OCI-LY7 (cell line): ENCODE data around the gene CRTAC1. TPM values are rescaled to one million over a fixed set of nuclear protein-coding genes. Genes with fewer than 3 reads are reported as not detected.

Experiments
- BruUV-seq: library from RNA; stranded (reverse); fragments of 400-500 nt; replicated peaks from 2 replicates; lab custom pipeline; 2021; lab: Mats Ljungman, UMichigan
- CTCF ChIA-PET: fragments of 300-600 bp; sonication (Branson Sonifier 250); formaldehyde crosslinking; loops from one replicate; lab custom pipeline; 2022; ENCODE audit warnings: antibody characterized with exemption; ENCODE audit not compliant: unreplicated experiment; lab: Charles Lee
- POLR2A ChIA-PET: fragments of 300-600 bp; sonication (Branson Sonifier 250); formaldehyde crosslinking; loops from one replicate; lab custom pipeline; 2022; ENCODE audit warnings: antibody characterized with exemption; lab: Charles Lee
- DNase-seq: peaks from one replicate; pipeline ENCODE4 v3.0.0-alpha.2; 2015; ENCODE audit warnings: low spot score
- H2AFZ ChIP-seq: fragments of 200-600 bp; sonication (generic), shearing (Covaris generic); 2 replicates; pipeline ENCODE4 v1.6.1; 2014; ENCODE audit warnings: mild to moderate bottlenecking, antibody characterized with exemption, low read length, moderate library complexity
- H3K27ac ChIP-seq: fragments of 200-600 bp; sonication (generic); 2 replicates; pipeline ENCODE4 v1.5.1; 2014; ENCODE audit warnings: mixed run types, low read depth, mild to moderate bottlenecking, moderate library complexity, low read length, inconsistent platforms; ENCODE audit not compliant: poor library complexity, severe bottlenecking
- H3K36me3 ChIP-seq: fragments of 200-600 bp; sonication (generic); 2 replicates; pipeline ENCODE4 v1.6.1; 2014; ENCODE audit warnings: mild to moderate bottlenecking, antibody characterized with exemption, low read length, moderate library complexity, mixed read lengths; ENCODE audit not compliant: insufficient read depth
- H3K4me1 ChIP-seq: fragments of 200-600 bp; sonication (generic); 2 replicates; pipeline ENCODE4 v1.5.1; 2014; ENCODE audit warnings: mild to moderate bottlenecking, low read length; ENCODE audit not compliant: insufficient read depth, poor library complexity, severe bottlenecking
- H3K4me2 ChIP-seq: fragments of 200-600 bp; sonication (generic); 2 replicates; pipeline ENCODE4 v1.6.1; 2014; ENCODE audit warnings: mild to moderate bottlenecking, low read length
- H3K4me3 ChIP-seq: fragments of 200-600 bp; sonication (generic); 2 replicates; pipeline ENCODE4 v1.5.1; 2014; ENCODE audit warnings: mild to moderate bottlenecking, low read depth, low read length; ENCODE audit not compliant: poor library complexity, severe bottlenecking
- H3K79me2 ChIP-seq: fragments of 200-600 bp; sonication (generic); 2 replicates; pipeline ENCODE4 v1.6.1; 2016; ENCODE audit warnings: low read depth, mild to moderate bottlenecking, low read length, moderate library complexity, mixed read lengths; ENCODE audit not compliant: insufficient read depth
- H3K9me2 ChIP-seq: fragments of 200-600 bp; sonication (generic); 2 replicates; pipeline ENCODE4 v1.6.1; 2016; ENCODE audit warnings: mild to moderate bottlenecking, low read length, mixed read lengths; ENCODE audit not compliant: insufficient read depth
- H3K9me3 ChIP-seq: fragments of 200-600 bp; sonication (generic); 2 replicates; pipeline ENCODE4 v1.6.1; 2014; ENCODE audit warnings: mild to moderate bottlenecking, mixed run types, low read length, mixed read lengths
- H4K20me1 ChIP-seq: fragments of 200-600 bp; sonication (generic); 2 replicates; pipeline ENCODE4 v1.6.1; 2014; ENCODE audit warnings: mild to moderate bottlenecking, antibody characterized with exemption, low read length, moderate library complexity, mixed read lengths; ENCODE audit not compliant: insufficient read depth
- CTCF ChIP-seq: fragments of 200-600 bp; sonication (generic); conservative IDR thresholded peaks from 2 replicates; pipeline ENCODE4 v1.5.1; 2014; ENCODE audit warnings: mild to moderate bottlenecking, antibody characterized with exemption, low read length, moderate library complexity, mixed read lengths
- EZH2phosphoT487 ChIP-seq: fragments of 200-600 bp; sonication (generic); IDR thresholded peaks from 2 replicates; pipeline ENCODE4 v1.6.1; 2018; ENCODE audit warnings: low read depth, borderline replicate concordance, mild to moderate bottlenecking, mixed run types, antibody characterized with exemption, low read length, moderate library complexity, mixed read lengths
- intact Hi-C: fragments of 100-400 bp; cut with micrococcal nuclease; formaldehyde crosslinking; loops from one replicate; pipeline ENCODE4 v1.10.0; 2022; ENCODE audit not compliant: unreplicated experiment
- total RNA-seq, 2 experiments: library from RNA; depleted of rRNA in 1 of 2; stranded (reverse); fragments of >200 nt in 1 of 2; shearing (Covaris generic) in 1 of 2; gene quantifications; 2 replicates each; pipeline ENCODE4 v1.2.3, GENCODE V29; 2014 to 2022

Gene CRTAC1
- total RNA-seq, 2 experiments from 2014 or later: not detected

DNA sequence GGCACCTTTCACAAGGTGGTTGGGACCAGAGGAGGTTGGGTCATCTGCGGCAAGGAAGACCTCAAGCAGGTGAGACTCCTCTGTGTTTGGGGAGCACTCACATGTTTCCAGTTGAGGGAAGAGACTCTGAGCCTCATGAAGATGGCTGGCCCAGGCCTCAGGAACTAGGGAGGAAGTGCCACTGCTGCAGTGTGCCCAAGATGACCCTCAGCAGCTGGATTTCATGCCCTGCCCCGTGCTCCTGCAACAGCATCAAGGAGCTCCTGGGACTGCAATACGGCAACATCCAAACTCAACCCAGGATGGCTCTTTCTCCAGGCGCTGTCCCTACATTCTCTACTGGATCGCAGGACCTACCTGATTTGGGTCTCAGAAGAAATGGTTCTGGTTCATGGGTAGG is 106.9 kb downstream of the CRTAC1 start:
- no peaks in the 10 kb centered on the region for H3K9me3 ChIP-seq
- H3K4me3 ChIP-seq: no peak overlapping the region
- ChIA-PET CTCF (no interaction called here), POLR2A (no interaction called here)
- intact Hi-C loops: no loop called here
- BruUV-seq: no TSS peak
- no peak for DNase-seq
- no peak overlapping the region for H3K27ac ChIP-seq
- no peaks in the 10 kb centered on the region for H4K20me1 ChIP-seq
- no peaks in the 10 kb centered on the region for H3K9me2 ChIP-seq
- TF ChIP-seq EZH2phosphoT487 (no peak), CTCF (no peak)
- no peaks in the 10 kb centered on the region for H3K79me2 ChIP-seq
- no peaks in the 10 kb centered on the region for H3K4me1 ChIP-seq
- H3K4me2 ChIP-seq: no peak overlapping the region
- no peak overlapping the region for H2AFZ ChIP-seq
- no peaks in the 10 kb centered on the region for H3K36me3 ChIP-seq

DNA sequence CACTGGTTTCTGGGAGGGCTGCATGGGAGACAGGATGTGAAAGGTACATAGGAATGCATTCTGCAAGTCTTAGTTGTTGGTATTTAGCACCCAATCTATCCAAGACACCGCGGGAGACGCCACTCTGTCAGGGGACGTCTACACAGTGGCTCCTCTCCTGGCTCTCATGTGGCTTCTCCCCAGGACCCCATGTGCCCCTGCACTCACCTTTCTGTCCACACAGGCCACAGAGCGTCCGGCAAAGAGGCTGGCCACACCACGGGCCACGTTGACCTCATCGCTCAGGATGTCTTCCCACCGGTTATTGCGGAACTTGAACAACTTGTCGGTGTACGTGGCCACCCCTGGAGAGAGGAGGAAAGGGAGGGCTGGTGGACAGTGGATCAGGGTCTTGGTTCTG is 107.4 kb downstream of the CRTAC1 start:
- H4K20me1 ChIP-seq: no peaks in the 10 kb centered on the region
- intact Hi-C loops: no loop called here
- no peaks in the 10 kb centered on the region for H3K79me2 ChIP-seq
- no peaks in the 10 kb centered on the region for H3K36me3 ChIP-seq
- H2AFZ ChIP-seq: no peak overlapping the region
- DNase-seq: no peak
- H3K27ac ChIP-seq: no peak overlapping the region
- H3K4me1 ChIP-seq: no peaks in the 10 kb centered on the region
- ChIA-PET CTCF (no interaction called here), POLR2A (no interaction called here)
- no TSS peak for BruUV-seq
- TF ChIP-seq CTCF (no peak), EZH2phosphoT487 (no peak)
- H3K9me3 ChIP-seq: no peaks in the 10 kb centered on the region
- H3K4me3 ChIP-seq: no peak overlapping the region
- no peaks in the 10 kb centered on the region for H3K9me2 ChIP-seq
- H3K4me2 ChIP-seq: no peak overlapping the region

DNA sequence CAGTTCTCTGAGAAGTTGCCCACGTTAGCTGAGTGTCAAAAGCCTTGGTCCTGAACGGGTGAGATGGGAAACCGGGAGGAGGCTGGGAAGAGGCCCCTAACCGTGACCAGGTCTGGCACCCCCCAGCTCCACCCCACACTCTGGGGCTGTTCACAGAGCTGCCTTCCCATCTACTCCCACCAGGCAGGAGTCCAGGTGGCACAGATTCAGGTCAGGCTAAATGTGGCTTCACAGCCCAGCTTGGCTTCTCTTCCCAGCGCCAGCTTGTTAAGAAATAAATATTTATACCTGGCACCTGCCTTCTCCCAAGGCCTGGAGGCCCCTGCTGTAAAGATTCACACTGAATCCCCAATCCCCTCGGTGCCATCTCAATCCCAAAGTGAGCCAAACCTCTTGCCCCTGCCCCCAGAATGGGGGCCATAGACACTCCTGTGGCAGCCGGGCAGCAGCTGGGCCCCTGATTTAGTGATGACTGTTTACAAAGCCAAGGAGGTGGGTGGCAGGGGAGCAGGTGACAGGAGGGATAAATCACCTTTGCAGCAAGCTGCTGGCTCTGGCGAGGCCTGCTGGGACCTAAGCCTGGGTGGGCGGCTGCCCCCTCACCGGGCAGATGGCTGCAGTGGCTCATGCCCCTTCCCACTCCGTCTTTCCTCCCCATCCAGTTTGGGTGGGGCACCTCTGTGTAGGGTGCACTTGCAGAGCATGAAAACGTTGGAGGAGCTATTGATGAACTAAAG is 108.2 kb downstream of the CRTAC1 start:
- no peaks in the 10 kb centered on the region for H3K36me3 ChIP-seq
- DNase-seq: no peak
- BruUV-seq: no TSS peak
- H3K4me3 ChIP-seq: no peak overlapping the region
- H3K4me1 ChIP-seq: no peaks in the 10 kb centered on the region
- intact Hi-C loops: no loop called here
- H4K20me1 ChIP-seq: no peaks in the 10 kb centered on the region
- ChIA-PET POLR2A (no interaction called here), CTCF (no interaction called here)
- H3K9me2 ChIP-seq: no peaks in the 10 kb centered on the region
- no peaks in the 10 kb centered on the region for H3K9me3 ChIP-seq
- no peak overlapping the region for H3K4me2 ChIP-seq
- no peak overlapping the region for H2AFZ ChIP-seq
- H3K27ac ChIP-seq: no peak overlapping the region
- H3K79me2 ChIP-seq: no peaks in the 10 kb centered on the region
- no peak for TF ChIP-seq CTCF
- no peak for TF ChIP-seq EZH2phosphoT487
